Thyroid gland (tissue), 4 donors: ENCODE measurements around the gene ENAH.

Source experiments
- POLR2A ChIP-seq, 2 donors: fragments of 450-650 bp; IDR thresholded peaks; one replicate each; pipeline ENCODE4 v1.6.1; 2017; ENCODE audit warnings: antibody characterized with exemption in 2 of 2, mild to moderate bottlenecking in 2 of 2, moderate library complexity in 1 of 2
- TF ChIP-seq, protein P1 (sequence below), 6 experiments: fragments of 200-600 bp in 3 of 6; fragments of 450-650 bp in 3 of 6; sonication (generic) in 3 of 6; IDR thresholded peaks; one replicate each; pipeline ENCODE4 v1.5.1; 2016 to 2019; ENCODE audit warnings: antibody characterized with exemption in 6 of 6, mild to moderate bottlenecking in 2 of 6, inconsistent platforms in 1 of 6, moderate library complexity in 1 of 6

DNA sequence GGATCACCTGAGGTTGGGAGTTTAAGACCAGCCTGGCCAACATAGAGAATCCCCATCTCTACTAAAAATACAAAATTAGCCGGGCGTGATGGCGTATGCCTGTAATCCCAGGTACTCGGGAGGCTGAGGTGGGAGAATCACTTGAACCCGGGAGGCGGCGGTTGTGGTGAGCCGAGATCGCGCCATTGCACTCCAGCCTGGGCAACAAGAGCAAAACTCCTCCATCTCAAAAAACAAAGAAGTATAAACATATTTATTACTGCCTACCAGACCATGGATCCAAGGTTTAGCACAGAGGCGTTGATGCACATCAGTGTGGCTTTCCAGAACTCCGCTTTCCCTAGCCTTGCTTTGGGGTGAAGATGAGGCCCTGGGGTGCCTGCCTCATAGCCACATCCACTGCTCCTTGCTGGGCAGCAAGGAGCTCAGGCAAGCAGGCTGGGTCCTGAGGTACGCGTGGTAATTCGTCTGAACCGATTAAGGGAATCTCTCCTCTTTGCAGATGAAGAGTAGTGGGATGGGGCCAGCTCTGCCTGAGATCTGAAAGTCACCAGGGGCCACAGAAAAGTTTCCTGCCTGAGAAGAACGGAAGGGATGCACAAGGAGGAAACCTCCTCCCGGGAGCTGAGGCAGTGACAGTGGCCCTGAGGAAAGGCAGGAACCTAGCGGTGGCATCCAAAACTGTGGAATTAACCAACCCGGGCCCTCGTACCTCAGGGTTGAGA lies 172.8 kb downstream of the ENAH start:
- TF ChIP-seq, protein P1, sequence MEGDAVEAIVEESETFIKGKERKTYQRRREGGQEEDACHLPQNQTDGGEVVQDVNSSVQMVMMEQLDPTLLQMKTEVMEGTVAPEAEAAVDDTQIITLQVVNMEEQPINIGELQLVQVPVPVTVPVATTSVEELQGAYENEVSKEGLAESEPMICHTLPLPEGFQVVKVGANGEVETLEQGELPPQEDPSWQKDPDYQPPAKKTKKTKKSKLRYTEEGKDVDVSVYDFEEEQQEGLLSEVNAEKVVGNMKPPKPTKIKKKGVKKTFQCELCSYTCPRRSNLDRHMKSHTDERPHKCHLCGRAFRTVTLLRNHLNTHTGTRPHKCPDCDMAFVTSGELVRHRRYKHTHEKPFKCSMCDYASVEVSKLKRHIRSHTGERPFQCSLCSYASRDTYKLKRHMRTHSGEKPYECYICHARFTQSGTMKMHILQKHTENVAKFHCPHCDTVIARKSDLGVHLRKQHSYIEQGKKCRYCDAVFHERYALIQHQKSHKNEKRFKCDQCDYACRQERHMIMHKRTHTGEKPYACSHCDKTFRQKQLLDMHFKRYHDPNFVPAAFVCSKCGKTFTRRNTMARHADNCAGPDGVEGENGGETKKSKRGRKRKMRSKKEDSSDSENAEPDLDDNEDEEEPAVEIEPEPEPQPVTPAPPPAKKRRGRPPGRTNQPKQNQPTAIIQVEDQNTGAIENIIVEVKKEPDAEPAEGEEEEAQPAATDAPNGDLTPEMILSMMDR (IDR thresholded peaks at IDR 0.05) = no peak
- no peak for TF ChIP-seq POLR2A (IDR thresholded peaks at IDR 0.05)
